Astrocyte (in vitro differentiated cells and primary cell): Measurements from ENCODE around the gene RFC2.

Experiments used
- CTCF ChIP-seq: IDR thresholded peaks from 2 replicates; pipeline ENCODE4 v1.5.1; 2011; ENCODE audit warnings: low read depth, mild to moderate bottlenecking, inconsistent platforms, low read length, moderate library complexity; ENCODE audit not compliant: insufficient read depth
- EZH2 ChIP-seq: IDR thresholded peaks from 2 replicates; pipeline ENCODE4 v1.6.1; 2012; ENCODE audit warnings: mild to moderate bottlenecking, low read length, inconsistent platforms; ENCODE audit not compliant: insufficient read depth

GRCh38 chr7:74183653-74184450 is 70.3 kb downstream of the RFC2 start:
- TF ChIP-seq EZH2, result no peak
- TF ChIP-seq CTCF, result no peak
